Esophagus squamous epithelium (tissue), 4 donors: ENCODE measurements around the gene GPRIN2.

ENCODE experiments used
- POLR2A ChIP-seq, 4 donors: fragments of 450-650 bp; IDR thresholded peaks; one replicate each; pipeline ENCODE4 v1.6.1; 2017; ENCODE audit warnings: antibody characterized with exemption in 4 of 4, mild to moderate bottlenecking in 4 of 4, moderate library complexity in 3 of 4
- TF ChIP-seq, protein P1 (sequence below), 6 experiments: fragments of 450-650 bp in 4 of 6; fragments of 200-600 bp in 2 of 6; sonication (generic) in 2 of 6; IDR thresholded peaks; one replicate each; pipeline ENCODE4 v1.5.1; 2016 to 2019; ENCODE audit warnings: antibody characterized with exemption in 6 of 6, mild to moderate bottlenecking in 4 of 6, moderate library complexity in 4 of 6

DNA sequence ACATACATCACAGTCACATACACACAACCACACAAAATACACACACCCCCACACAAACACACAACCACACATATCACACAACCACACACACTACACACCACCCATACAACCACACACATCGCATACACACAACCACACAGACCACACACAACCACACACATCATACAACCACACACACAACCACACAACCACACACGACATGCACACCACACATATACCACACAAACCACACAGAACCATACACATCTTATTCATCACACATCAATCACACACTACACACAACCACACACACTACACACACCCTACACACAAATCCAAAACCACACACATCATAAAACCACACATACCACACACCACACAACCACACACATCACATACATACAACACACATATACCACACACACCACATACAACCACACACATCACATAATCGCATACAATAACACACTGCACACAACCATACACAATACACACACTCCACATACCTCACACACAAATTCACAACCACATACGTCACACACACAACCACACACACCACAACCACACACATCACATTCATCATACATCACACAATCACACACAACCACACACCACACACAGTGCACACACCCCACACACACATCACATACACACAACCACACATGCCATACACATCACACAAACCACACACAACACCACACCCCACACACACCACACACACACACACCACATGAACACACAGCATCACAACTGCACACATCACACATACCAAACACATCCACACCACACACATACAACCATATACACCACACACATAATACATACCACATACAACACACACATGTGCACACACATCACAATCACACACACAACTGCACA, 30.4 kb downstream of the GPRIN2 start:
- TF ChIP-seq, protein P1, sequence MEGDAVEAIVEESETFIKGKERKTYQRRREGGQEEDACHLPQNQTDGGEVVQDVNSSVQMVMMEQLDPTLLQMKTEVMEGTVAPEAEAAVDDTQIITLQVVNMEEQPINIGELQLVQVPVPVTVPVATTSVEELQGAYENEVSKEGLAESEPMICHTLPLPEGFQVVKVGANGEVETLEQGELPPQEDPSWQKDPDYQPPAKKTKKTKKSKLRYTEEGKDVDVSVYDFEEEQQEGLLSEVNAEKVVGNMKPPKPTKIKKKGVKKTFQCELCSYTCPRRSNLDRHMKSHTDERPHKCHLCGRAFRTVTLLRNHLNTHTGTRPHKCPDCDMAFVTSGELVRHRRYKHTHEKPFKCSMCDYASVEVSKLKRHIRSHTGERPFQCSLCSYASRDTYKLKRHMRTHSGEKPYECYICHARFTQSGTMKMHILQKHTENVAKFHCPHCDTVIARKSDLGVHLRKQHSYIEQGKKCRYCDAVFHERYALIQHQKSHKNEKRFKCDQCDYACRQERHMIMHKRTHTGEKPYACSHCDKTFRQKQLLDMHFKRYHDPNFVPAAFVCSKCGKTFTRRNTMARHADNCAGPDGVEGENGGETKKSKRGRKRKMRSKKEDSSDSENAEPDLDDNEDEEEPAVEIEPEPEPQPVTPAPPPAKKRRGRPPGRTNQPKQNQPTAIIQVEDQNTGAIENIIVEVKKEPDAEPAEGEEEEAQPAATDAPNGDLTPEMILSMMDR (IDR thresholded peaks at IDR 0.05), result no peak
- TF ChIP-seq POLR2A (IDR thresholded peaks at IDR 0.05), result no peak
